Uterus (tissue), 4 donors: Measurements from ENCODE around the gene RECQL5. TPM values are rescaled to one million over a fixed set of nuclear protein-coding genes. Genes with fewer than 3 reads are reported as not detected.
A peak's percentile ranks its signal among the peaks of the same experiment; 100 is the strongest.

Experiments
- DNase-seq, 2 donors: peaks; one replicate each; pipeline ENCODE4 v3.0.0-alpha.2; 2019 to 2020
- H3K27ac ChIP-seq, 2 donors: fragments of 200-600 bp; sonication (generic); 1 replicate in 1 of 2; 2 replicates in 1 of 2; pipeline ENCODE4 v1.5.1; 2016 to 2018
- H3K27me3 ChIP-seq, 2 donors: fragments of 200-600 bp; sonication (generic); one replicate each; pipeline ENCODE4 v1.5.1; 2018 to 2019; ENCODE audit warnings: control low read depth in 1 of 2
- H3K36me3 ChIP-seq, 2 donors: fragments of 200-600 bp; sonication (generic); one replicate each; pipeline ENCODE4 v1.5.1; 2019; ENCODE audit warnings: control low read depth in 1 of 2
- H3K4me1 ChIP-seq, 2 donors: fragments of 200-600 bp; sonication (generic); one replicate each; pipeline ENCODE4 v1.5.1; 2018 to 2019; ENCODE audit warnings: control low read depth in 1 of 2
- H3K4me3 ChIP-seq, 2 donors: fragments of 200-600 bp; sonication (generic); 1 replicate in 1 of 2; 2 replicates in 1 of 2; pipeline ENCODE4 v1.5.1; 2018 to 2019; ENCODE audit warnings: mild to moderate bottlenecking in 1 of 2
- H3K9me3 ChIP-seq, 2 donors: fragments of 200-600 bp; sonication (generic); one replicate each; pipeline ENCODE4 v1.5.1; 2019; ENCODE audit warnings: control low read depth in 1 of 2
- POLR2A ChIP-seq, 2 donors: fragments of 450-650 bp; IDR thresholded peaks; one replicate each; pipeline ENCODE4 v1.6.1; 2016; ENCODE audit warnings: antibody characterized with exemption in 2 of 2, mild to moderate bottlenecking in 1 of 2, moderate library complexity in 1 of 2
- intact Hi-C: fragments of 100-400 bp; cut with DNase I; formaldehyde crosslinking; loops from one replicate; pipeline ENCODE4 v1.15.1; 2023; ENCODE audit warnings: low total_unique reads
- total RNA-seq, 4 donors: library from RNA; depleted of rRNA in 3 of 4; stranded (reverse); fragments of >200 nt in 3 of 4; gene quantifications; one replicate each; pipeline versions ENCODE4 v1.1.0 to v1.2.4, GENCODE V29; 2014 to 2023
- TF ChIP-seq, protein P1 (sequence below), 4 experiments: fragments of 200-600 bp in 2 of 4; fragments of 450-650 bp in 2 of 4; sonication (generic) in 2 of 4; IDR thresholded peaks; one replicate each; pipeline ENCODE4 v1.5.1; 2016 to 2019; ENCODE audit warnings: antibody characterized with exemption in 4 of 4, mild to moderate bottlenecking in 2 of 4, moderate library complexity in 1 of 4
- donor health status: DM: yes; HTN: yes; CAD: no.

The RECQL5 gene
- total RNA-seq, 4 donors from 2014 or later, result 0.59 to 22.7 (median 11.9) TPM

DNA sequence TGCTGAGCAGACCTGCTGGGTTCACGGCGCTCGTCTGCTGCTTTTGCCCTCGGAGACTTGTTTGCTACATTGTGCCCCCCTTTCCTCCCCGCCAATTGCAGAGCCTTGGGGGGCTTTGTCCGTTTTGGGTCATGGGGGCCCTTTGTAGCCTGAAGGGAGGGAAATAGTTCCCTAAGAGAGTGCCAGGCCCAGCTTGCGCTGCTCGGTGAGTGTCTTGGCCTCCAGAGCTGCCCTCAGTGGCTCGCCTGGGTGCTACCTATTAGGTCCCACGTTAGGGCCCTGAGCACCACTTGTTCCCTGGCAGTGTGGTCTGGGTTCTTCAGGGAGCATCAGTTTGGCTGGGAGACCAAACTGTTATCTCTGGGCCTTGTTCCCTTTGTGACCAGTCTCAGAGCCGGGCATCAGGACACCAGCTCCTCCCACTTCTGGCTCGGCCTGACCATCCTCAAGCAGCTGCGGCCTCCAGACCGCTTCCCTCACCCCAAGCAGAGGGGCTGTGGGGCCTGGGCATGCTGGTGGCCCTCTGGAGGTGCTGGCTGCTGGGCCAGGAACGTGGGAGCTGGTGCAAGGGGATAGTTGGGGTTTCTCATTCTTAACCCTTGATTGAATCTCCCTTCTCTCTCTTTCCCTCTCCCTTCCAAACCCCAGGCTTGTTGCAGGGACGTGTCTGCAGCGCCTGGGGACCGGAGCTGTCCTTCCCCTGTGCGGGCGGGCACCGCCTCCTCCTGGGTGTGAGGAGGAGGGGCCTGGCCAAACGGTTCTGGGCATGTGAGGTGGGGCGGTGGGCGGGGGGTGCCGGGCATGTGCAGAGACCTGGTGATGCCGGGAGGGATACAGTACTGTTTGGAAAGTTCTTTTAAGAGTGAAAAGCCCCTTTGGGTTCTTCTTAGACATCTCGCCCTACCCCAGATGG, 38.3 kb upstream of the RECQL5 start:
- H3K9me3 ChIP-seq, result no peaks in the 10 kb centered on the region
- no peaks in the 10 kb centered on the region for H3K27me3 ChIP-seq
- H3K4me1 ChIP-seq, result no peaks in the 10 kb centered on the region
- TF ChIP-seq, protein P1, sequence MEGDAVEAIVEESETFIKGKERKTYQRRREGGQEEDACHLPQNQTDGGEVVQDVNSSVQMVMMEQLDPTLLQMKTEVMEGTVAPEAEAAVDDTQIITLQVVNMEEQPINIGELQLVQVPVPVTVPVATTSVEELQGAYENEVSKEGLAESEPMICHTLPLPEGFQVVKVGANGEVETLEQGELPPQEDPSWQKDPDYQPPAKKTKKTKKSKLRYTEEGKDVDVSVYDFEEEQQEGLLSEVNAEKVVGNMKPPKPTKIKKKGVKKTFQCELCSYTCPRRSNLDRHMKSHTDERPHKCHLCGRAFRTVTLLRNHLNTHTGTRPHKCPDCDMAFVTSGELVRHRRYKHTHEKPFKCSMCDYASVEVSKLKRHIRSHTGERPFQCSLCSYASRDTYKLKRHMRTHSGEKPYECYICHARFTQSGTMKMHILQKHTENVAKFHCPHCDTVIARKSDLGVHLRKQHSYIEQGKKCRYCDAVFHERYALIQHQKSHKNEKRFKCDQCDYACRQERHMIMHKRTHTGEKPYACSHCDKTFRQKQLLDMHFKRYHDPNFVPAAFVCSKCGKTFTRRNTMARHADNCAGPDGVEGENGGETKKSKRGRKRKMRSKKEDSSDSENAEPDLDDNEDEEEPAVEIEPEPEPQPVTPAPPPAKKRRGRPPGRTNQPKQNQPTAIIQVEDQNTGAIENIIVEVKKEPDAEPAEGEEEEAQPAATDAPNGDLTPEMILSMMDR (IDR thresholded peaks at IDR 0.05), result no peak
- TF ChIP-seq POLR2A (IDR thresholded peaks at IDR 0.05), result no peak
- no peaks in the 10 kb centered on the region for H3K36me3 ChIP-seq
- intact Hi-C loops, result no loop called here
- no peak for DNase-seq
- no peak overlapping the region for H3K27ac ChIP-seq
- H3K4me3 ChIP-seq, result no peak overlapping the region

- Histone ChIP-seq H3K27me3 (no peaks in the 10 kb centered on the region), H3K27ac (no peak overlapping the region), H3K4me3 (no peak overlapping the region), H3K9me3 (no peaks in the 10 kb centered on the region), H3K4me1 (no peaks in the 10 kb centered on the region), H3K36me3 (no peaks in the 10 kb centered on the region)
- TF ChIP-seq POLR2A (IDR thresholded peaks at IDR 0.05), result no peak
- TF ChIP-seq, protein P1 (IDR thresholded peaks at IDR 0.05), result no peak
- DNase-seq, result no peak
- intact Hi-C loops, result no loop called here
Measured at GRCh38 chr17:75703591-75703990, 36.6 kb upstream of the RECQL5 start.

- intact Hi-C loops, result no loop called here
- Histone ChIP-seq H3K36me3 (no peaks in the 10 kb centered on the region), H3K9me3 (no peaks in the 10 kb centered on the region), H3K4me3 (no peak overlapping the region), H3K4me1 (no peaks in the 10 kb centered on the region), H3K27me3 (no peaks in the 10 kb centered on the region), H3K27ac (no peak overlapping the region)
- TF ChIP-seq, protein P1 (IDR thresholded peaks at IDR 0.05), result no peak
- TF ChIP-seq POLR2A (IDR thresholded peaks at IDR 0.05), result no peak
- DNase-seq, result no peak
Measured at GRCh38 chr17:75703191-75703590, 36.2 kb upstream of the RECQL5 start.

DNA sequence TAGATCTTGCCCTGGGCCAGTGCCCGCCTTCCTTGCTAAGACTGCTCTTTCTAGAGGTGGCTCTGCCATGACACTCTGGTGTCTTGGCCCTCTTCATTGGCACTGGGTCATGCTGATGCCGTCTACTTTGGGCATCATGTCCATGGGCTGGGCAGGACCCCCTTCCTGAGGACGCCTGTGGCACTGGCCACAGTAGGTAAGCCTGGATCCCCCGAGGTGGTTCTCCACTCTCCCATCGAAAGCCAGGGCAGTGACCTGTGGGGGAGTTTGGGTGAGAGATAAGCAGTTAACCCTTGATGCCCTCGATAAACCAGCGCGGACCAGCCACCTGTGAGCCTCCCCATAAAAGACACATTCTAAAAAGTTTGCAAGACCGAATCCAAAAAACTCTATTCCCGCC, 34.3 kb upstream of the RECQL5 start:
- Histone ChIP-seq H3K4me3 (no peak overlapping the region), H3K4me1 (no peaks in the 10 kb centered on the region), H3K27ac (peak overlapping the region; percentile 9 to 69), H3K9me3 (no peaks in the 10 kb centered on the region), H3K27me3 (no peaks in the 10 kb centered on the region), H3K36me3 (no peaks in the 10 kb centered on the region)
- intact Hi-C loops, result no loop called here
- TF ChIP-seq, protein P1 (IDR thresholded peaks at IDR 0.05), result no peak
- no peak for TF ChIP-seq POLR2A (IDR thresholded peaks at IDR 0.05)
- DNase-seq, result no peak

DNA sequence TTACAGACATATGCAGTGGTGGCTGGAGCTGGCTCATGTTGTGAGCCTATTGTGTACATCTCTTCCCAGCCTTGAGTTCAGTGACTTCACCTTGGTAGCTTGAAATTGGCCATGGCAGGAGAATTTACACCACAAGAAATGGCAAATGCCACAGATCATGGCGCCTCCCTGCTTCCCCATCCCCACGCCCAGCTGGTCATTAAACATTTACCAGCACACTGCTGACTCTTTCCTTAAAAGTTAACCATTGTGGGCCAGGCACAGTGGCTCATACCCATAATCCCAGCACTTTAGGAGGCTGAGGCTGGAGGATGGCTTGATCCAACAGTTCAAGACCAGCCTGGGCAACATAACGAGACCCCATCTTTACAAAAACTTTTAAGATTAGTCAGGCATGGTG, 31.7 kb upstream of the RECQL5 start:
- Histone ChIP-seq H3K36me3 (no peaks in the 10 kb centered on the region), H3K27me3 (no peaks in the 10 kb centered on the region), H3K27ac (no peak overlapping the region), H3K4me3 (no peak overlapping the region), H3K4me1 (no peaks in the 10 kb centered on the region), H3K9me3 (no peaks in the 10 kb centered on the region)
- intact Hi-C loops, result no loop called here
- no peak for DNase-seq
- TF ChIP-seq, protein P1 (IDR thresholded peaks at IDR 0.05), result no peak
- no peak for TF ChIP-seq POLR2A (IDR thresholded peaks at IDR 0.05)
